ENCODE data around the gene UGT8. TPM values are rescaled to one million over a fixed set of nuclear protein-coding genes. Genes with fewer than 3 reads are reported as not detected.
A peak's percentile ranks its signal among the peaks of the same experiment; 100 is the strongest.

UGT8 gene
- total RNA-seq, 1 donor from 2014 or later = 14.2 TPM

DNA sequence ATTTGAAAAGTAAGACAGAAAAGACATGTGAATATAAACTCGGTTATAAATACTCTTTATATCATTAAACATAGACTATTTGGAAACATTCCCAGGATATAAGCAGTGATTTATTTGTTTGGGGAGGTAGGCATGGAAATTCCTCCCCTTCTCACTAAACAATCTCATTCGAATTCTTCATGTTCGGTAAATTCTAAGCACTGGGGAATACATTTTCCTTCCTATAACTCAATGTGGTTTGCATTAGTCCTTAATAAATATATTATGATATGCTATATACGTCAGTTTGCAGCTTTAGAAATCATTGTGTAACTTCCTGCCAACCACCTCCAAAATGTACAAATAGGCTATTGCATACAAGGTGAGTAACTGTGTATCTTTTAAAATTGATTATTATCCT lies 99.6 kb downstream of the UGT8 start:
- H3K4me1 Mint-ChIP-seq (ENCODE audit: unreplicated experiment) = peaks cover 13% of the 10 kb centered on the region
- DNase-seq (ENCODE audit: extremely low spot score, unreplicated experiment) = no peak
- H3K4me3 Mint-ChIP-seq = no peak overlapping the region
- no peaks in the 10 kb centered on the region for H3K27me3 Mint-ChIP-seq
- no peak for TF ChIP-seq CTCF (conservative IDR thresholded peaks at IDR 0.05)
- no peaks in the 10 kb centered on the region for H3K9me3 Mint-ChIP-seq
- H3K36me3 Mint-ChIP-seq = no peaks in the 10 kb centered on the region
- no peak overlapping the region for H3K27ac Mint-ChIP-seq

DNA sequence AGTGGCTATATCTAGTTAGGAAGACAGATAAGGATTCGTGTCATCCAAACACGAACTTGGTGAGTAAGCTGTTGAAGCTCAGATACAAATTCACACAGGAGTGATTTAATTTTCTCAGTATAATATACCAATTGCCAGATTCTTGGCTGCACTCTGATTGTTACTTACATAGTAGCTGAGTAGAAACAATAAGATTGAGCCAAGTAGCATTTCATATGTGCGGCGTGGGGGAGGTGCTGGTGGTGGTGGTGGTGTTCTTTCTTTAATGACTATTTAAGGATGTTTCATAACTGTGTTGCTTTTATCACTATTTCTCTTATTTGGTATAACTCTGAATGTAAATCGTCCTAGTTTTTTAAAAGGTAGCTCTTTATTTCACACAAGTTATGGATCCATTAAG lies 102.9 kb downstream of the UGT8 start:
- Mint-ChIP-seq H3K27ac (no peak overlapping the region), H3K27me3 (no peaks in the 10 kb centered on the region), H3K4me3 (no peak overlapping the region), H3K36me3 (no peaks in the 10 kb centered on the region), H3K9me3 (no peaks in the 10 kb centered on the region), H3K4me1 (ENCODE audit: unreplicated experiment) (peaks cover 9% of the 10 kb centered on the region)
- TF ChIP-seq CTCF (conservative IDR thresholded peaks at IDR 0.05) = no peak
- no peak for DNase-seq (ENCODE audit: extremely low spot score, unreplicated experiment)

GRCh38 chr4:114717432-114717831 lies 118.8 kb downstream of the UGT8 start:
- H3K4me1 Mint-ChIP-seq (ENCODE audit: unreplicated experiment) = peaks cover 3% of the 10 kb centered on the region
- peaks cover 1% of the 10 kb centered on the region for H3K9me3 Mint-ChIP-seq
- TF ChIP-seq CTCF (conservative IDR thresholded peaks at IDR 0.05) = no peak
- no peak for DNase-seq (ENCODE audit: extremely low spot score, unreplicated experiment)
- H3K36me3 Mint-ChIP-seq = peaks cover 3% of the 10 kb centered on the region
- no peak overlapping the region for H3K4me3 Mint-ChIP-seq
- no peak overlapping the region for H3K27ac Mint-ChIP-seq
- no peaks in the 10 kb centered on the region for H3K27me3 Mint-ChIP-seq

- Mint-ChIP-seq H3K27ac (no peak overlapping the region), H3K4me3 (no peak overlapping the region), H3K36me3 (peaks cover 3% of the 10 kb centered on the region), H3K4me1 (ENCODE audit: unreplicated experiment) (peaks cover 25% of the 10 kb centered on the region), H3K9me3 (peaks cover 7% of the 10 kb centered on the region), H3K27me3 (no peaks in the 10 kb centered on the region)
- no peak for DNase-seq (ENCODE audit: extremely low spot score, unreplicated experiment)
- no peak for TF ChIP-seq CTCF (conservative IDR thresholded peaks at IDR 0.05)
Observed at GRCh38 chr4:114725066-114725465, 126.5 kb downstream of the UGT8 start.

DNA sequence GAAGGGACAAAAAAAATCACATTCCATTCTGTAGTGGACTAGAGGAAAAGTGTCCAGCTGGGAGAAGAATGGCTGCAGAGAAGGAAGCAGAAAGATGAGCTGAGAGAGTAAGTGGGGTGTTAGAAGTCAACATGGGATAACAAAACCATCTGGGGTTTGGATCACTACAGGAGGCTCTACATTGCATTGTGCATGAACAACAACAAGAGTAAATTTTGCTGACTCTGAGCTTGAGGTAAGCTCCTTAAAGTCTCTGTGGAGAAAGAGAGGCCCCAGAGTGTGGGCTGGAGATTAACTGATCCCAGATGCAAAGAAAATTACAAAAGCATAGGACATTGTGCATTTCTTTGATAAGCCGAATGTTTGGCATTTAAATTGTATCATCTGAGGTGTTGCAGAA lies 128.9 kb downstream of the UGT8 start:
- peaks cover 26% of the 10 kb centered on the region for H3K4me1 Mint-ChIP-seq (ENCODE audit: unreplicated experiment)
- no peaks in the 10 kb centered on the region for H3K27me3 Mint-ChIP-seq
- DNase-seq (ENCODE audit: extremely low spot score, unreplicated experiment) = no peak
- H3K27ac Mint-ChIP-seq = peak overlapping the region; percentile 37
- no peak for TF ChIP-seq CTCF (conservative IDR thresholded peaks at IDR 0.05)
- H3K36me3 Mint-ChIP-seq = no peaks in the 10 kb centered on the region
- peak overlapping the region; percentile 5 for H3K4me3 Mint-ChIP-seq
- peaks cover 5% of the 10 kb centered on the region for H3K9me3 Mint-ChIP-seq

Small RNA genes within 50 kb of the gene (microRNA-seq; reads per million reads assigned to microRNA genes)
- 31.1 reads per million, percentile 50 among the genes with 10 or more reads in this experiment for gene MIR577

All from type B pancreatic cell (in vitro differentiated cells).